ENCODE data around the gene CMTM7. TPM values are rescaled to one million over a fixed set of nuclear protein-coding genes. Genes with fewer than 3 reads are reported as not detected.

Gene CMTM7
- total RNA-seq, 2 experiments from 2014 or later, result 45.9 to 62.6 TPM

GRCh38 chr3:32450426-32450825 lies 58.8 kb downstream of the CMTM7 start:
- H3K4me1 Mint-ChIP-seq, result peaks cover 42% of the 10 kb centered on the region
- H3K4me3 Mint-ChIP-seq, result no peak overlapping the region
- ChIA-PET CTCF (interaction anchor here (0.8 to 3.7 kb wide), 6 partner anchors 8 to 17 kb away, joined by 3 to 21 read pairs (median 4); no protein-coding TSS in a partner anchor), POLR2A (no interaction called here)
- no peaks in the 10 kb centered on the region for H3K27me3 Mint-ChIP-seq
- no peak for DNase-seq
- H3K27ac Mint-ChIP-seq, result peak overlapping the region; percentile 42
- H3K9me3 Mint-ChIP-seq, result peaks cover 10% of the 10 kb centered on the region
- H3K36me3 Mint-ChIP-seq (ENCODE audit: low read depth), result peaks cover 55% of the 10 kb centered on the region

GRCh38 chr3:32450992-32451659 lies 59.5 kb downstream of the CMTM7 start:
- H3K27ac Mint-ChIP-seq, result peak overlapping the region; percentile 7
- H3K36me3 Mint-ChIP-seq (ENCODE audit: low read depth), result peaks cover 53% of the 10 kb centered on the region
- no peak for DNase-seq
- H3K4me1 Mint-ChIP-seq, result peaks cover 45% of the 10 kb centered on the region
- CTCF ChIA-PET, result interaction anchor here (0.8 to 3.7 kb wide), 6 partner anchors 7 to 18 kb away, joined by 3 to 21 read pairs (median 4); no protein-coding TSS in a partner anchor
- H3K9me3 Mint-ChIP-seq, result peaks cover 10% of the 10 kb centered on the region
- no peaks in the 10 kb centered on the region for H3K27me3 Mint-ChIP-seq
- H3K4me3 Mint-ChIP-seq, result no peak overlapping the region
- POLR2A ChIA-PET, result no interaction called here

- Mint-ChIP-seq H3K4me3 (no peak overlapping the region), H3K4me1 (peaks cover 44% of the 10 kb centered on the region), H3K36me3 (ENCODE audit: low read depth) (peaks cover 47% of the 10 kb centered on the region), H3K27me3 (no peaks in the 10 kb centered on the region), H3K9me3 (peaks cover 2% of the 10 kb centered on the region), H3K27ac (no peak overlapping the region)
- ChIA-PET CTCF (interaction anchor here (1.0 to 3.7 kb wide), 2 partner anchors 12 to 16 kb away, joined by 3 to 21 read pairs; no protein-coding TSS in a partner anchor), POLR2A (no interaction called here)
- no peak for DNase-seq
Observed at GRCh38 chr3:32452009-32452408, 60.4 kb downstream of the CMTM7 start.

- DNase-seq, result no peak
- Mint-ChIP-seq H3K27ac (peak overlapping the region; percentile 1), H3K9me3 (peaks cover 3% of the 10 kb centered on the region), H3K36me3 (ENCODE audit: low read depth) (peaks cover 49% of the 10 kb centered on the region), H3K4me3 (no peak overlapping the region), H3K27me3 (no peaks in the 10 kb centered on the region), H3K4me1 (peaks cover 46% of the 10 kb centered on the region)
- ChIA-PET POLR2A (no interaction called here), CTCF (no interaction called here)
Observed at GRCh38 chr3:32453346-32453745, 61.7 kb downstream of the CMTM7 start.

GRCh38 chr3:32454111-32454510 lies 62.5 kb downstream of the CMTM7 start:
- H3K27me3 Mint-ChIP-seq, result no peaks in the 10 kb centered on the region
- no peak for DNase-seq
- H3K27ac Mint-ChIP-seq, result peak overlapping the region; percentile 9
- no peak overlapping the region for H3K4me3 Mint-ChIP-seq
- H3K9me3 Mint-ChIP-seq, result peaks cover 3% of the 10 kb centered on the region
- ChIA-PET POLR2A (no interaction called here), CTCF (interaction anchor here (1.5 to 6.5 kb wide), 3 partner anchors 14 to 21 kb away, joined by 5 to 25 read pairs (median 8); no protein-coding TSS in a partner anchor)
- peaks cover 47% of the 10 kb centered on the region for H3K36me3 Mint-ChIP-seq (ENCODE audit: low read depth)
- peaks cover 44% of the 10 kb centered on the region for H3K4me1 Mint-ChIP-seq

- H3K36me3 Mint-ChIP-seq (ENCODE audit: low read depth), result peaks cover 44% of the 10 kb centered on the region
- peaks cover 42% of the 10 kb centered on the region for H3K4me1 Mint-ChIP-seq
- peaks cover 3% of the 10 kb centered on the region for H3K9me3 Mint-ChIP-seq
- POLR2A ChIA-PET, result no interaction called here
- CTCF ChIA-PET, result interaction anchor here (0.9 to 6.5 kb wide), 6 partner anchors 13 to 83 kb away, joined by 3 to 25 read pairs (median 4); no protein-coding TSS in a partner anchor
- H3K4me3 Mint-ChIP-seq, result no peak overlapping the region
- peak overlapping the region; percentile 96 for H3K27ac Mint-ChIP-seq
- no peak for DNase-seq
- H3K27me3 Mint-ChIP-seq, result no peaks in the 10 kb centered on the region
Observed at GRCh38 chr3:32454731-32455608, 63.3 kb downstream of the CMTM7 start.

GRCh38 chr3:32455609-32456428 lies 64.2 kb downstream of the CMTM7 start:
- H3K27ac Mint-ChIP-seq, result peak overlapping the region; percentile 96
- peaks cover 41% of the 10 kb centered on the region for H3K4me1 Mint-ChIP-seq
- POLR2A ChIA-PET, result no interaction called here
- H3K36me3 Mint-ChIP-seq (ENCODE audit: low read depth), result peaks cover 39% of the 10 kb centered on the region
- H3K27me3 Mint-ChIP-seq, result no peaks in the 10 kb centered on the region
- H3K4me3 Mint-ChIP-seq, result no peak overlapping the region
- CTCF ChIA-PET, result interaction anchor here (0.9 to 6.5 kb wide), 7 partner anchors 12 to 73 kb away, joined by 3 to 25 read pairs (median 3); no protein-coding TSS in a partner anchor
- peaks cover 3% of the 10 kb centered on the region for H3K9me3 Mint-ChIP-seq
- no peak for DNase-seq

GRCh38 chr3:32456429-32457130 lies 64.9 kb downstream of the CMTM7 start:
- DNase-seq, result no peak
- Mint-ChIP-seq H3K9me3 (peaks cover 3% of the 10 kb centered on the region), H3K4me3 (no peak overlapping the region), H3K4me1 (peaks cover 39% of the 10 kb centered on the region), H3K27me3 (no peaks in the 10 kb centered on the region), H3K36me3 (ENCODE audit: low read depth) (peaks cover 39% of the 10 kb centered on the region), H3K27ac (peak overlapping the region; percentile 96)
- ChIA-PET CTCF (interaction anchor here (1.1 to 6.5 kb wide), 7 partner anchors 11 to 82 kb away, joined by 3 to 25 read pairs (median 3); no protein-coding TSS in a partner anchor), POLR2A (no interaction called here)

GRCh38 chr3:32457971-32458471 lies 66.4 kb downstream of the CMTM7 start:
- DNase-seq, result peak; percentile 70
- no peaks in the 10 kb centered on the region for H3K27me3 Mint-ChIP-seq
- ChIA-PET POLR2A (interaction anchor here (0.6 kb wide), 1 partner anchor 171 kb away, joined by 4 read pairs; no protein-coding TSS in a partner anchor), CTCF (interaction anchor here (0.7 to 6.5 kb wide), 8 partner anchors 8 to 1434 kb away, joined by 3 to 25 read pairs (median 5); no protein-coding TSS in a partner anchor)
- H3K27ac Mint-ChIP-seq, result peak overlapping the region; percentile 96
- peak overlapping the region; percentile 55 for H3K4me3 Mint-ChIP-seq
- peaks cover 31% of the 10 kb centered on the region for H3K36me3 Mint-ChIP-seq (ENCODE audit: low read depth)
- peaks cover 3% of the 10 kb centered on the region for H3K9me3 Mint-ChIP-seq
- peaks cover 39% of the 10 kb centered on the region for H3K4me1 Mint-ChIP-seq

GRCh38 chr3:32459450-32459849 lies 67.8 kb downstream of the CMTM7 start:
- ChIA-PET CTCF (interaction anchor here (1.0 to 6.5 kb wide), 7 partner anchors 8 to 84 kb away, joined by 3 to 25 read pairs (median 7); no protein-coding TSS in a partner anchor), POLR2A (interaction anchor here (1.0 kb wide), 1 partner anchor 59 kb away, joined by 4 read pairs; no protein-coding TSS in a partner anchor)
- DNase-seq, result no peak
- H3K9me3 Mint-ChIP-seq, result peaks cover 3% of the 10 kb centered on the region
- H3K36me3 Mint-ChIP-seq (ENCODE audit: low read depth), result peaks cover 23% of the 10 kb centered on the region
- H3K27me3 Mint-ChIP-seq, result no peaks in the 10 kb centered on the region
- peaks cover 37% of the 10 kb centered on the region for H3K4me1 Mint-ChIP-seq
- no peak overlapping the region for H3K4me3 Mint-ChIP-seq
- peak overlapping the region; percentile 80 for H3K27ac Mint-ChIP-seq

- DNase-seq, result peak; percentile 93
- POLR2A ChIA-PET, result interaction anchor here (0.5 to 1.0 kb wide), 2 partner anchors 60 to 363 kb away, joined by 3 to 4 read pairs; no protein-coding TSS in a partner anchor
- no peak overlapping the region for H3K27ac Mint-ChIP-seq
- H3K4me3 Mint-ChIP-seq, result peak overlapping the region; percentile 33
- H3K27me3 Mint-ChIP-seq, result no peaks in the 10 kb centered on the region
- peaks cover 3% of the 10 kb centered on the region for H3K9me3 Mint-ChIP-seq
- CTCF ChIA-PET, result interaction anchor here (0.7 to 6.5 kb wide), 9 partner anchors 10 to 85 kb away, joined by 3 to 25 read pairs (median 4); no protein-coding TSS in a partner anchor
- peaks cover 19% of the 10 kb centered on the region for H3K36me3 Mint-ChIP-seq (ENCODE audit: low read depth)
- peaks cover 31% of the 10 kb centered on the region for H3K4me1 Mint-ChIP-seq
Observed at GRCh38 chr3:32460031-32460749, 68.5 kb downstream of the CMTM7 start.
